HG02798 (cell line): ENCODE measurements around the gene SAMD13.

Experiments
- ATAC-seq: cut with Tn5 transposase; IDR thresholded peaks from one replicate; pipeline ENCODE4 v1.9.1; 2021; ENCODE audit warnings: mild to moderate bottlenecking; ENCODE audit not compliant: unreplicated experiment, poor library complexity

Gene SAMD13

DNA sequence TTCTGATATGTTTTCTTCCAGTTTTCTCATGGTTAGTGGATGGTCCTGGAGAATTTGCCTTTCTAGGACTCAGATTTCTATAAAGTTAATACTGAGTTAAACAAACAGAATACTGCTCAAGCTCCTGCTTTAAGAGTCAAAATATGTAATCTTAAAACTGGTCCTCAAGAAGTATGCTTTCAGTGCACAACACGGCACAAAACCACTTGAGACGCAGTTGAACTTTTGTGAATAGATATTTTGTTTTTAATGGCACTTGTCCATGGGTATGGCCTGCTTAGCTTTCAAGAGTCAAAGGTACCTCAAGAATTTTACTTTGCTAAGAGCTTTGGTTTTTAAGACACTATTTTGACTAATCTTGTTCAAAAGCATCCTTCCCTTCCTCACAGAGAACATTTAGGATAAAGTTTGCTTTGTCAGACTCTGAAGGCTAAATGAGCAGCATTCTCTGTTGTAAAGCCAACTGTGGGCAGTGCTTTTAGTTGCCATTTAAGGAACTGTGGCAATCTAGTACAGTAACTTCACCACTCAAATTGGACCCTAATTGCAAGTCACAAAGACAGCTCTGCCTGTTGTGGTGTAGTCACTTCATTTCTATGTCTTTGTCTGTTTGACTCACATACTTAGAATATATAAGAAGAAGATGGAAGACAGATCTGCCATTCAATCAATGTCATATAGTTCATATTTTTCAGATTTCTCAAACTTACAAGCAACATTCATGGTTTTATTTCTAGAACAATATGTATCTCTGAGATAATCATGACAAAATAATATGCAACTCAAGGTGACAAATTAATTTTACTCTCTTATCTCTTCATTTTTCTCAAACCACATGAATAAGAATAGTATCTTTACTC is 28.8 kb downstream of the SAMD13 start:
- ATAC-seq, result no peak

DNA sequence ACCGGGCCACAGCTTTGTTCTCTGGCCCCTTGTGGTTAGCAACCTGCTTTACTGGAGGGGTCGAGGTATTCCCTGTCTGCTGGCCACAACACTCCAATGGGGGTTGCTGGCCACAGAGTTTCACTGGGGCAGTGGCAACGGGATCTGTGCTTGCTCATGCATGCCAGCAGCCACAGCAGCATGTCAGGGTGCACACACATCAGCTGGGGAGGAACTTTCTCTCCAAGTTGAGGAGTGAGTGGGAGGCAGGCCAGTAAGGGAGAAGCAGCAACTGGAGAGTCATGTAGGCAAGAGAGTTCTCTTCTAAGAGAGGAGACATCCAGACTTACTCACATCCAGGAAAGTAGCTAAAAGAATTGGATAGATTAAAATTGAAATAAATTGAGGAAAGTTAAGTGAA is 38.0 kb downstream of the SAMD13 start:
- no peak for ATAC-seq

DNA sequence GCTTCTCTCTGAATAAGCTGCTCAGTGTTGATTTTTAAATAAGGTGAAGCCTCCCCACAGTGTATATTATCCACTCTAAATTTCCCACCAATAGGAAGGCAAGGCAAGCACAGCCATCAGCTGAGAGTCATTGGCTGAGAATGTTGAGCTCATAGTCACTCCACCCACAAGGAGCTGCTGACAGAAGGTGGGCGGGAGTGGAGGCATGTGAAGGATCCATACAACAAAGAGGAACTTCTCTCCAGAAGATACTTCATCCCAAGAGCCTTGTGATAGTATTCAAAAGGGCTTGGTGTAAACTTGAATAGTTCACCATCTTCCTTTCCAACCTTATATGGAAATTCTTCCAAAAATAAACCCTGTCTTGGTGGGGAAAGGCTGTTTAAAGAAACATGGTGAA is 42.8 kb downstream of the SAMD13 start:
- ATAC-seq, result no peak

DNA sequence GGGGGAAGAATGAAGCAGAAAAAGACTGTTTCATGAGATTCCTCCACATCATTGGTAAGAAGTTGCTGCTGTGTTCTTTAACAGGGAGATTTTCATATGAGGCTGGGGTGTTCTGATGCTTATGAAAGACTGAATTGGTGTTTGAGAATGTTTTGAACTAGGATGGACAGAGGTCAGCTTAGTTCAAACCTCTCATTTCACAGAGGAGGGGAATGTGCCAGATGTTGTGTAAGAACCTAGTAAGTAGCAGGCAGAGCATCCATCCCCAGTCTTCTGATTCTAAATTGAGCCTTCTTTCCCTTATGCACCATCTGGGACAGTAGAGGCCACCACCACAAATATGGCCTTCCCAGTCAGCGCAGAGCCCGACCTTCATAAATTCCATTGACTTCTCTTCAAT is 43.7 kb downstream of the SAMD13 start:
- ATAC-seq, result no peak

DNA sequence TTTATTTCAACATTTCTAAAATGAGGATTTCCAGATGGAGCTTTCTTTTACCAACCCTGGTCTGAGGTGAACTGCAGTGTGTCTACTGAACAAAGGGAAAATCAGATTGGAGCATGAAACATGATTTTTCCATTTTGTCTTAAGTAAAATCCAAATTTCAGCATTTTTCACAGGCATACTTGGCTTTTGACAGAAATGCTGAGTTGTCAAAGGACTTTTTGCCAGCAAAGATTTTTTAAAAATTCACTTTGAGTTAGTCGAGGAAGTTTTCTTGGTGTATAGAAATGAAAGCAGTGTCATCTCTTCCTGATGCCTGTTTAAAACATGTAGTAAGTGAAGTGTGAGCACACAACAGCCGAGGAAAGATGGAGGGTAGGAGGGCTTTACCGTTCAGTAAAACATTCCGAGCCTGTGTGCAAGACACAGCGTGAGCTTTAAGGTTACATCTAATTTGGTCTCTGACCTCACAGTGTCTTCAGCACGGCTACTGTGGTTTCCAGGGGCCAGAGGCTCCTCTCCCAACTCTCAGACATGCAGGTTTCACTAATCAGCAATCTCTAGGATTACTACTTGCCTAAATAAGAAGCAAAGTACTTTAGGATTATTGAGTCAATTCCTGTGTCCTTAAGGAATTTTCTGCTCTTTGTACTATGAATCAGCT is 45.9 kb downstream of the SAMD13 start:
- ATAC-seq, result no peak

DNA sequence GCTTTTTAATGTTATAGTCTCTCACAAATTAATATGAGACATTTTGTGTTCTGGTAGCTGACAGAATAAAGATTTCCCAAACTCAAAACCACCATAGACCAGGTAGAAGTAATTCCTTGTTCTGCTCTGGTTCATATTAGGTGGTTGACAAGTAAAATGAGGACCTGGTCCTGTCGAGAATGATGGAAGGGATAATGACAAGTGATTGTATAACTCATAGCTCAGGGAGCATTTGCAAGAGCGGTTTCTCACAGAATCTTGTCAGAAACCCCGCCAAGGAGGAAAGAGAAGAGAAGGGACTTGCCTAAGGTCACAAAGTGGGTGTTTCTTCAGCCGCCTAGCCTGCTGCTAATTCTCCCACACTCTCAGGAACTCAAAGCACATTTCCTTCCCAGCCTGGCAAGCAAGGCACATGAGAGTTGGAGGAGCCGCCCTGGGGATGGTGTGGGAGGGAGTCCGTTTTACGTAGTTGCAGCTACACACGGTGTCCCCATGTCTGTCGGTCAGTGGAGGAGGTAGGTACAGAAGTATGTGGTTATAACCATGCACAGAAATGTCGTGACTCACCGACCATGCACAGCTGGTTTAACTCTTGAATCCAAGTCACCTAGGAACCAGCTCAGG is 46.5 kb downstream of the SAMD13 start:
- no peak for ATAC-seq

DNA sequence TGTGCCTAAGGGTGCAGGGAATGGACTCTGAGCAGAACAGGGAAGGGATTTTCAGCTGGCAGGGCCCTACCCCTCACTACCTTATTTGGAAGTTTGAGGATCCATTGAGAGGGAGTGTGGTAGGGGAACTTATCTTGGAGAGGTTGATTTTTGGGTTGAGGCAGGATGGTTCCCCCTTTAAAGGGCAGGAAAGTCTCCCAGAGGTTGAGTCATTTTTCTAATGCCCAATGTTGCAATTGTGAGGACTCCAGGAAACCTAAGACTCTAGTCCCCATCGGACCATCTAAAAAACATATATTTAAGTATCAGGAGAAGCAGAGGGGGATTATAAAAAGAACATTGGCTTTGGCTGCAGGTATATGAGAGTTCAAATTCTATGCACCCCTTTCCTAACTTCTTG is 47.3 kb downstream of the SAMD13 start:
- no peak for ATAC-seq

DNA sequence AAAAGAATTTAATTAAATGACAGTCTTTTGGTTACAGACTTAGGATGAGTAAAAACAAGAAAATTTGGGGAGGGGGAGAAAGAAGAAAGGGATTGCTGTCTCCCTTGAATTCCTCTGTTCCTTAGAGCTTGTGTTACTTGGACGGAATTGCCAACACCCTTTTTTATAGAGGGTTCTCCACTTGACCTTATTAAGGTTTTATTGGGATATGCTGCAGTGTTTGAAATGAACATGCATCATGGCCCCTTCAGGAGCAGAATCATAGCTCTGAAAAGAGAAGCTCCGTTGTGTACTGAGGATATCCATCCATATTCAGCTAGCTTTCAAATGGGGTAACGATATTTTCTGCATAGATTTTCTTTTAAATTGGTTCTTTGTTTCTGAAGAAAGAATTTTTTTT is 48.6 kb downstream of the SAMD13 start:
- no peak for ATAC-seq

DNA sequence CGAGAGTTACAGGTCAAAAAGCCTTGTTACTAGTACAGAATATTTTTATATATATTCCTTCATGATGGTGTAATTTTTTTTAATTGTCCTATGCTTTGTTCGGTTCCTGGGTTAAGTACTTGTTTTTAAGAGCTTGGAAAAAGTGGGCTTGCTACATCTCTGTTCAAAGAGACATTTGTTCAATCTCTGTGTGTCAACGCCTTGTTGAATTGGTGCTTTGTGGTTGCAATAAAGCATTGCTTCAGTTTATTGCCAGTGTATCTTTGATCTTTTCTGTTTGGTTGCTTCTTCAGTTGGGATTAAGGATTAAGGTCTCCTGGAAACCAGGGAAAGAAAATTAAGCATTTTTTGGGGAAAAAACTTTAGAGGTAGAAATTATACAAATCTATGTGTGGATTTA is 49.0 kb downstream of the SAMD13 start:
- ATAC-seq, result no peak

DNA sequence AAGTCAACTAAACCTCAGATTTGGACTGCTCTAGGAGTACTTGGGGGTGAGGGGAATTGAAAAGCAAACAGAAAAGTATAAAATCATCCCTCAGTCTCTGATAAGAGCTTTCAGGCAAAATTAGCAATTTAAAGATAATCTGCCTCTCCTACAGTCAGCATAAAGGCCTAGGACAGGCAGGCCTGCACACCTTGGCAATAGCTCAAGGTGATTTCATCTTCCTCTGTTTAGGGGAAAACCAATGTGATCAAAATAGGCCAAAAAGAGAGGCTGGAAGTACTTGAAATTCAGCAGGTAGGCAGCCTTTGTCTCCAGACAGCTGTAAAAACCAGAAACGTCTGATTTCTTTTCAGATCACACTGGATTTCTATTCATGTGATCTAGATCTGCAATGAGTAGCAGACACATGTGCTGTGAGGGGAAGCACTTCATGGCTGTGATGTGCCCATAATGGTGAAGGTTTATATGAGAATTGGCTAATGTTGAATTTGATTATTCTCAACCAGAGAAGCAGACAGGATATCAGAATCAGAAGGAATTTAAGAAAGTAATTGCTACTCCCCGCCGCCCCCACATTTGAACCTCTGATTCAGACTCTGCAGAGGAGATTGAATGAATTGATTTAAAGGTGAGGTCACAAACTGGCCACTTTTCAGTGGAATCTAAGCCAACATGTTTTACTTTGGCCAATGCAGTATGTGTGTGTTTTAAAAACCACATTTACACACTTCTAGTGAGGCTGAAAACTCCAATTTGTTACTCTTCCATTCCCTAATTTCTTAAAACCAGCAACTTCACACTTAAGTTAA is 51.0 kb downstream of the SAMD13 start:
- no peak for ATAC-seq

DNA sequence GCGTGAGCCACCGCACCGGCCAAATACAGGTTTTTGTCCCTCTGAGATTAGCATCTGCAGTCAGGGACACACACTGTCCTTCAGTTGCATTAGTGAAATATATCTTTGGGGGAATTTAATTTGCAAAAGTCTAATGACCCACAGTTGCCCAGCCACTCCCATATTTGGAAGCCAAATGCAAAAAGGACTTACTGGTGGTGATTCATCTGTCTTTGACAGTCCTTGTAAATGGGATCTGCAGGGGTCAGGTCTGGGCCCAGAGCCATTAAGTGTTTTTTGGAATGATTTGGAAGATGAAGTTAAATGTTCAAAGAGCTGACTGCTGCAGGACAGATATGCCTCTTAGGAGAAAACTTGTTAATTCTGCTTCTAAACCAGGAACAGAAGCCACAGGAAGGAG is 52.2 kb downstream of the SAMD13 start:
- no peak for ATAC-seq

DNA sequence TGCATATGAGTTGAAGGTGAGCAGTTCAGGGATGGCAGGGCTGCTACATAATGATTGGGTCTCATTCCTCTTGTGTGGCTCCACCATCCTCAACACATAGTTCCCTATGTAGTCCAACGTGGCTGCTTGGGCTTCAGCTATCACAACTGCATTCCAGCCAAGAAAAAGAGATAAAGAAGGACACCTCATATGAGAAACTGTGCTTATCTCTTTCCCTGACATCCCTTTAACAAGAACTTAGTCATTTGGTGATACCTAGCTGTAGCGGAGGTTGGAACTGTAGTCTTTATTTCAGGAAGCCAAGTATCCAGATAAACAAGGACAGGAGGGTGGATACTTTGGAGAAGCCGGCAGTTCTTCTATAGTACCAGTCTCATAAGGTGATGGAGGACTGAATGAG is 54.0 kb downstream of the SAMD13 start:
- ATAC-seq, result no peak

DNA sequence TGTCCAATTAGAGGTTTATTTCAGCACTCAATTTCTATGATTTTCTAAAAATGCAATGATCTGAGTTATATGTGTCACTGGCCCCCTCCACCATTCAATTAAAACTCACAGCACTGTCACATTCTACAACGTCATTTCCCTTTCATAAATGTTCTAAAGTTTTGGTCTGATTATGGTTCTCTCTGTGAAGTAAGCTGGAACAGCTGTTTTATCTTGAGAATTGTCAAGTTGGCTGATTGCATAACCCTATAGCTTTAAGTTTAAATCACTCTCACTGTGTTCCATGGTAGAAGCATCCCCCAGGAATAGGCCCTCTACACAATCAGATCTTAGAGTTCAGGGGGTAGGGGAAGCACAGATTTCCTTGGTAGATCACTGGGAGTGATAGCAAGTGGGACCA is 55.4 kb downstream of the SAMD13 start:
- no peak for ATAC-seq

DNA sequence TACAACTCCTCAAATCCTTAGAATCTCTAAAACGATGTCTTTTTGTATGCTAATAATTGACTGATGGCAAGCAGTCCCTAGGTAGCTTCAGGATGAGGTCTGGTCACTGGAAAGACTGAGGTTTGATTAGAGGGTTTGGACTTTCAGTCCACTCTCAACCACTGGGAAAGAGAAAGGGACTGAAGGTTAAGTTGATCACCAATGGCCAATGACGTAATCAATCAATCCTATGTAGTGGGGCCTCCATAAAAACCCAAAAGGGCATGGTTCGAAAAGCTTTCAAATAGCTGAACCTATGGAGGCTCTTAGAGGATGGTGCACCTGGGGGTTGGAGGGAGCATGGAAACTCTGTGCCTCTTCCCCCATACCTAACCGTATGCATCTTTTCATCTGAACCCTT is 57.2 kb downstream of the SAMD13 start:
- no peak for ATAC-seq

DNA sequence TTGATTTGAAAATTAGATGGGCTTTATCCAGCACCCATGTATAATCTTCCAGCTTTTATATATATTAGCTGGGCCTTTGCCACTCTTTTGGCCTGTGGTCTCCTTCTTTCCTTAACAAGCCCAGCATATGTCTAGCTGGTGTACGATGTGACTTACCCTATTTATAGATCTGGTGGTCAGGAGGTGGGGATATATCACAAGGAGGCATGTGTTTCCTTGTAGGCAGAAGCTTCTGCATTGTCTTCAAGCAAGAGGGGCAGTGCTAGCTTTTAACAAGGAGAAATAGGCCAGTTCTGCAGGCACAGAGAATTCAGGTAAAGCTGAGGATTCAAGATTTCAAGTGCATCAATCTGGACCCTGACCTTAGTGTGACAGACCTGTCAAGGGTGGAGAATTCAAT is 58.8 kb downstream of the SAMD13 start:
- no peak for ATAC-seq

DNA sequence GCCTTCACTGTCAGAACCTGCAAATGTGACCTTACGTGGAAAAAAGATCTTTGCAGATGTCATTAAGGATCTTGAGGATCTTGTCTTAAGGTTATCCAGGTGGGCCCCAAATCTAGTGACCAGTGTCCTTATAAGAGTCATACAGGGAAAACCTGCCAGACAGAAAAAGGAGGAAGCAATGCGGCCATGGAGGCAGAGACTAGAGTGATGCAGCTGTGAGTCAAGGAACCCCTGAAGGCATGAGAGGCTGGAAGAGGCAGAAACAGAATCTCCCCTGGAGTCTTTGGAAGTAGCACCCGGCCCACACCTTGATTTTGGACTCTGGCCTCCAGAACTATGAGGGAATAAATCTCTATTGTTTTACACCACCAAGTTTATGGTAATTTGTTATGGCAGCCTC is 60.3 kb downstream of the SAMD13 start:
- no peak for ATAC-seq

DNA sequence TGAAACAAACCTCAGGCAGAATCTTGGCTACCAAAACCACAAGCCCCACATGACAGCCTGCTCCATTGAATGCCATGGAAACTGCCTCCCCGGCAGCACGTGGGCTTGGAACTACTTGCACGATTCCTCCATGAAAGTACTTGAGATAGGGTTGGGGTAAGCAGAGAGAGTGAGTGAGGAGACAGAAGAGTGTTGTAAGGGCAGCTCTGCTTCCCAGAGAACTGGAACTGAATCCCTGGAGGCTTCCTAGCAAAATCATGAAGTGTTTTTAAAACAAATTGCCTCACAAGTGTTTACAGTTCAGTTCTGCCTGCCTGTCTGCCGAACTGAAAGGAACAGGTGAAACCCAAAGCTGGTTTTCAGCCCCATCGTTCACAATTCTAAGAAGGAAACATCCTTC is 61.5 kb downstream of the SAMD13 start:
- no peak for ATAC-seq

DNA sequence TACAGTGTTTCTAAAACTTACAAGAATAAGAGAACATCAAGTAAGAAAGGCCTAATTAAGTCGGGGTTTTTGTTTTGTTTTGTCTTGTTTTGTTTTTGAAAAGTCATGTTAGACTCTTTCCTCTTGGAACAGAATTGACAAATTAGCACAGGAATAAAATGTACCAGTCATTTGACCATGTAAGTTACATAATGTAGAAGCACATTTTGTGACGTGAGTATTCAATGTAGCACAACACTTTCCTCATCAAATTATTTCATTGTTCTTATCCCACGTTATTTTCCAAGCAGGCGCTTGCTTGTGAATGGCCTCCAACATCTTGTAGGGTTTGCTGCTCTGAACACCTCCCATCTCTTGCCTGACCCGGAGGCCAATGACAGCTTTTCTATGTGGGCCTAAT is 62.1 kb downstream of the SAMD13 start:
- no peak for ATAC-seq

DNA sequence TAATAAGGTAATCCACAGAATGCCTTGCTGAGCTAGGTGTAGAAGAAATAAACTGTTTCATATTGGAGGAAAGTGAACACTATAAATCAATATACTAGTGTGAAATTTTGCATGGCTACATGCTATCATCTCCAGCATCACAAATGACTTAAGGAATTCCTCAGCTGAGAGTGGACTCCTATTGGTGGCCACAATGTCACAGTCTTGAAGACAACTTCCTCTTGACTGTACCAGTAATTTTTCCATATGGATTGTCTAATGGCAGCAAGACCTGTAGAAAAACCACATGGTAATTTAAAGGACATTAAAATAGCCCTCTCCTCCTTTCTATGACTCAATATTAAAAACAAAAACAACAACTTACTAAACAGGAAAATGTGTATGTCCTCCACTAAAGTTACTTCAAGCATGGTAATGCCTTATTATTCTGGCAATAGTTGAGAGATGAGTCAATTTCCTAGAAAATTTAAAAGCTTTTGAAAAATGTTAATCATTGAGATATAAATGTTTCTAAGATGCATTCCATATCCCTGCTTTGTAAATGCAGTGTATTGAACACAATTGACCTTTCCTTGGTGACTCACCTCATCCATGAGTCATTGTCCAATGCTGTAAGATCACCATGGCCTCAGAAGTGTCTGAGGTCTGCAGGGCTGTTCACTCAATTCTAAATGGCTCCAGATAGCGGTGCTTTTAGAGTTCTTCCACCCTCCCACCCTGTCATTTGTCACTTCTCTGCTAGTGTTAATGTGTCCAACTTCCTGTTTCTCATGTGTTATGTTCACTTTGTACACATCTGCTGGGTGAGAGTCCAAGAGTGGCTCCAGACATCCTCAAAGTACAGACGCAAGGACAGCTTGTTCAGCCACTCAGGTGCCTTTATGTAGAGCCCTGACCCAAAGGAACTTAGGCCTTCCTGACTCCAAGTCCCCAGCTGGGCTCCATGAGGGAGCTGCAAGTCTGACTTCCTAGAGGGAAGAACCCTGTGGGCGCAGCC is 64.0 kb downstream of the SAMD13 start:
- ATAC-seq, result peak; percentile 45

DNA sequence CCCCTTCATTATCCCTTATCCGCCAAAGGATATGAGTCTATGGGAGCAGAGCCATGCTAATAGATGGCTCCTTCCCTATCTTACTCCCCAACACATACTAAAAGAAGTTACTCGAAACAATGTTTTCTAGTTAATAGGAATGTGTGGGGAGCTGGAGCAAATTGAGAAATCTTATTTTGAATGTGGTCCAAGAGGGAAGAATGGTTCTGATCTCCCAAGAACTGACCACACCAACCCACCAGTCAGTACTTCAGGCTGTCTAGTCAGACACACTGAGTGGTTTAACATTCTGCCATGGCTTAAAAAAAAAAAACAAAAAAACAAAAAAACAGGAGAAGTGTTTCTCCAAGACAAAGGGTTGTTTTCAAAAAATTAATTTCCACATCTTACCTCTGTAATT is 65.3 kb downstream of the SAMD13 start:
- ATAC-seq, result no peak
